B cell (primary cell): ENCODE measurements around the gene FRMD3. TPM values are rescaled to one million over a fixed set of nuclear protein-coding genes. Genes with fewer than 3 reads are reported as not detected.

Source experiments
- ATAC-seq: fragments of 200-7000 bp; cut with Tn5 transposase; one replicate; pipeline ENCODE4 v1.10.0; 2021; ENCODE audit warnings: low read depth, mild to moderate bottlenecking, moderate number of reproducible peaks, moderate library complexity
- CTCF ChIA-PET: fragments of 350-600 bp; sonication (Branson Sonifier 250); formaldehyde crosslinking; loops from one replicate; lab custom pipeline; 2021; ENCODE audit warnings: antibody characterized with exemption, inconsistent platforms; lab: Charles Lee
- POLR2A ChIA-PET: fragments of 350-600 bp; sonication (Branson Sonifier 250); formaldehyde crosslinking; loops from one replicate; lab custom pipeline; 2021; ENCODE audit warnings: antibody characterized with exemption; lab: Charles Lee
- DNase-seq: peaks from one replicate; pipeline ENCODE4 v3.0.0; 2013
- H2AFZ ChIP-seq: 2 replicates; pipeline ENCODE4 v1.6.1; 2012; ENCODE audit warnings: mild to moderate bottlenecking, low read depth, low read length; ENCODE audit not compliant: insufficient read depth, poor library complexity, severe bottlenecking
- H3K27ac ChIP-seq, 2 donors: 1 replicate in 1 of 2; 2 replicates in 1 of 2; pipeline ENCODE4 v1.5.1; 2012 to 2013; ENCODE audit warnings: low read length in 2 of 2, mild to moderate bottlenecking in 2 of 2, moderate library complexity in 1 of 2
- H3K27me3 ChIP-seq, 4 experiments: fragments of 200-600 bp in 1 of 4; sonication (generic) in 1 of 4; replicated peaks in 1 of 4; 1 replicate in 2 of 4; 2 replicates in 2 of 4; pipeline versions ENCODE4 v1.6.1 to v1.7.0; 2013 to 2016; ENCODE audit warnings: low read length in 3 of 4, mild to moderate bottlenecking in 2 of 4, mixed read lengths in 1 of 4, moderate library complexity in 1 of 4; ENCODE audit not compliant: insufficient read depth in 4 of 4, control insufficient read depth in 3 of 4; ENCODE audit errors: control extremely low read depth in 1 of 4
- H3K36me3 ChIP-seq, 2 experiments: replicated peaks in 1 of 2; 1 replicate in 1 of 2; 2 replicates in 1 of 2; pipeline versions ENCODE4 v1.6.1 to v1.7.1; 2013; ENCODE audit warnings: low read length in 1 of 2; ENCODE audit not compliant: insufficient read depth in 2 of 2, control insufficient read depth in 1 of 2; ENCODE audit errors: control extremely low read depth in 1 of 2, extremely low read depth in 1 of 2
- H3K4me1 ChIP-seq, 2 donors: fragments of 200-600 bp in 1 of 2; sonication (generic) in 1 of 2; 1 replicate in 1 of 2; 2 replicates in 1 of 2; pipeline versions ENCODE4 v1.5.1 to v1.6.1; 2013 to 2017; ENCODE audit warnings: low read length in 2 of 2; ENCODE audit not compliant: control insufficient read depth in 2 of 2, insufficient read depth in 2 of 2
- H3K4me2 ChIP-seq: replicated peaks from 2 replicates; pipeline ENCODE3; 2012; ENCODE audit warnings: mild to moderate bottlenecking, low read depth, low read length; ENCODE audit not compliant: poor library complexity, severe bottlenecking
- H3K4me3 ChIP-seq, 5 experiments: fragments of 200-600 bp in 1 of 5; sonication (generic) in 1 of 5; 1 replicate in 3 of 5; 2 replicates in 2 of 5; pipeline versions ENCODE4 v1.5.1 to v1.7.0; 2011 to 2016; ENCODE audit warnings: low read length in 4 of 5, mild to moderate bottlenecking in 4 of 5, low read depth in 2 of 5, control low read depth in 1 of 5, moderate library complexity in 1 of 5; ENCODE audit not compliant: insufficient read depth in 1 of 5; ENCODE audit errors: control extremely low read depth in 1 of 5, extremely low read depth in 1 of 5
- H3K79me2 ChIP-seq: fragments of 200-600 bp; sonication (generic); one replicate; pipeline ENCODE4 v1.6.0; 2016; ENCODE audit warnings: low read length; ENCODE audit not compliant: control insufficient read depth, insufficient read depth
- H3K9ac ChIP-seq: fragments of 200-600 bp; sonication (generic); 2 replicates; pipeline ENCODE4 v1.6.1; 2017; ENCODE audit warnings: mild to moderate bottlenecking, low read length, moderate library complexity
- H3K9me3 ChIP-seq, 3 donors: one replicate each; pipeline versions ENCODE4 v1.6.1 to v1.7.1; 2013; ENCODE audit warnings: low read length in 2 of 3; ENCODE audit not compliant: control insufficient read depth in 2 of 3, insufficient read depth in 1 of 3; ENCODE audit errors: control extremely low read depth in 1 of 3
- H4K20me1 ChIP-seq: 2 replicates; pipeline ENCODE4 v1.6.0; 2012; ENCODE audit warnings: mild to moderate bottlenecking, low read length; ENCODE audit not compliant: insufficient read depth, control insufficient read depth, poor library complexity, severe bottlenecking
- H3K27ac Mint-ChIP-seq: one replicate; pipeline ENCODE4 v1.8.0; 2021; ENCODE audit warnings: mixed read lengths
- H3K27me3 Mint-ChIP-seq: one replicate; pipeline ENCODE4 v1.8.0; 2021; ENCODE audit warnings: mixed read lengths
- H3K4me1 Mint-ChIP-seq: one replicate; pipeline ENCODE4 v1.8.0; 2021; ENCODE audit warnings: mixed read lengths
- H3K4me3 Mint-ChIP-seq: one replicate; pipeline ENCODE4 v1.8.0; 2021; ENCODE audit warnings: mixed read lengths
- H3K9me3 Mint-ChIP-seq: one replicate; pipeline ENCODE4 v1.8.0; 2022; ENCODE audit warnings: mixed read lengths; ENCODE audit not compliant: insufficient read depth
- CTCF ChIP-seq: fragments of 200-600 bp; IDR thresholded peaks from one replicate; pipeline ENCODE4 v1.8.0; 2022; ENCODE audit warnings: antibody characterized with exemption, mild to moderate bottlenecking
- EZH2 ChIP-seq: IDR thresholded peaks from 2 replicates; pipeline ENCODE4 v1.6.1; 2012; ENCODE audit warnings: borderline replicate concordance, low read depth, mild to moderate bottlenecking, moderate library complexity, low read length; ENCODE audit not compliant: insufficient read depth, poor library complexity, severe bottlenecking
- WGBS: methylation state at CpG from one replicate; pipeline ENCODE4 v1.1.5; 2013; ENCODE audit warnings: missing lambda C conversion rate; ENCODE audit not compliant: insufficient coverage; 5-methylcytosine and 5-hydroxymethylcytosine counted together
- intact Hi-C: fragments of 100-400 bp; cut with micrococcal nuclease; formaldehyde crosslinking; loops from one replicate; pipeline ENCODE4 v1.10.0; 2022
- polyA plus RNA-seq: library from polyadenylated mRNA; depleted of rRNA; stranded (reverse); fragments of >200 nt; gene quantifications from 2 replicates; pipeline ENCODE4 v1.2.3, GENCODE V29; 2012
- total RNA-seq, 2 donors: library from RNA; stranded (reverse); fragments of 120-200 nt in 1 of 2; gene quantifications; 1 replicate in 1 of 2; 2 replicates in 1 of 2; pipeline versions ENCODE4 v1.2.3 to v1.2.4, GENCODE V29; 2013 to 2022

The FRMD3 gene
- total and polyA plus RNA-seq, 2 donors (not counting 1 experiment from before 2014, with no cell fraction given): 0.37 to 0.49 TPM

- Histone ChIP-seq H3K9ac (no peak overlapping the region), H3K4me3 (no peak overlapping the region), H2AFZ (no peak overlapping the region), H3K79me2 (no peaks in the 10 kb centered on the region), H3K4me2 (no peak overlapping the region), H3K9me3 (no peaks in the 10 kb centered on the region), H3K27ac (no peak overlapping the region), H4K20me1 (no peaks in the 10 kb centered on the region), H3K27me3 (no peaks in the 10 kb centered on the region), H3K4me1 (no peaks in the 10 kb centered on the region), H3K36me3 (no peaks in the 10 kb centered on the region)
- DNase-seq: no peak
- ChIA-PET CTCF (no interaction called here), POLR2A (no interaction called here)
- no CpG with 5 or more reads among the region's 2 CpGs for WGBS
- Mint-ChIP-seq H3K9me3 (no peaks in the 10 kb centered on the region), H3K27me3 (no peaks in the 10 kb centered on the region), H3K4me1 (no peaks in the 10 kb centered on the region), H3K27ac (no peak overlapping the region), H3K4me3 (no peak overlapping the region)
- no peak for ATAC-seq
- intact Hi-C loops: no loop called here
- TF ChIP-seq EZH2 (no peak), CTCF (no peak)
Measured at GRCh38 chr9:83383034-83383433, 155.2 kb downstream of the FRMD3 start.

- no peak for TF ChIP-seq EZH2
- intact Hi-C loops: no loop called here
- Histone ChIP-seq H3K4me1 (no peaks in the 10 kb centered on the region), H3K9me3 (no peaks in the 10 kb centered on the region), H3K27me3 (no peaks in the 10 kb centered on the region), H3K27ac (no peak overlapping the region), H3K9ac (no peak overlapping the region), H3K4me2 (no peak overlapping the region), H2AFZ (no peak overlapping the region), H3K36me3 (no peaks in the 10 kb centered on the region), H3K79me2 (no peaks in the 10 kb centered on the region), H4K20me1 (no peaks in the 10 kb centered on the region), H3K4me3 (no peak overlapping the region)
- no peaks in the 10 kb centered on the region for H3K27me3 Mint-ChIP-seq
- no peak overlapping the region for H3K27ac Mint-ChIP-seq
- no peaks in the 10 kb centered on the region for H3K9me3 Mint-ChIP-seq
- DNase-seq: no peak
- H3K4me3 Mint-ChIP-seq: no peak overlapping the region
- ChIA-PET POLR2A (no interaction called here), CTCF (interaction anchor here (0.7 kb wide), 1 partner anchor 9 kb away, joined by 3 read pairs; no protein-coding TSS in a partner anchor)
- H3K4me1 Mint-ChIP-seq: no peaks in the 10 kb centered on the region
- ATAC-seq: no peak
Measured at GRCh38 chr9:83382421-83382820, 155.8 kb downstream of the FRMD3 start.
